ENCODE data around the gene APBA1. TPM values are rescaled to one million over a fixed set of nuclear protein-coding genes. Genes with fewer than 3 reads are reported as not detected.

APBA1 gene
- total and polyA plus RNA-seq, 12 donors = 0.66 to 5.7 (median 2.5) TPM

GRCh38 chr9:69675563-69675962 is 3.4 kb upstream of the APBA1 start:
- intact Hi-C loops (cut with DNase I) = loop anchor here in 6 of 10 donors (5.0 to 10.0 kb wide), 4 partner anchors 69 to 251 kb away; no protein-coding TSS in a partner anchor
- peaks cover 5 to 30% (median 14%) of the 10 kb centered on the region in 9 donors for H3K4me1 ChIP-seq
- WGBS, 2 donors = 84 to 93% methylated on average over 3 of the region's 3 CpGs
- H3K27me3 ChIP-seq = peaks cover 0 to 16% (median 0%) of the 10 kb centered on the region in 7 donors
- H3K9me3 ChIP-seq = no peaks in the 10 kb centered on the region
- DNase-seq (no peak), ATAC-seq (no peak)
- H3K4me3 ChIP-seq = no peak overlapping the region
- no peak for TF ChIP-seq CTCF (IDR thresholded peaks at IDR 0.05)
- H3K27ac ChIP-seq = no peak overlapping the region
- no peaks in the 10 kb centered on the region for H3K36me3 ChIP-seq

DNA sequence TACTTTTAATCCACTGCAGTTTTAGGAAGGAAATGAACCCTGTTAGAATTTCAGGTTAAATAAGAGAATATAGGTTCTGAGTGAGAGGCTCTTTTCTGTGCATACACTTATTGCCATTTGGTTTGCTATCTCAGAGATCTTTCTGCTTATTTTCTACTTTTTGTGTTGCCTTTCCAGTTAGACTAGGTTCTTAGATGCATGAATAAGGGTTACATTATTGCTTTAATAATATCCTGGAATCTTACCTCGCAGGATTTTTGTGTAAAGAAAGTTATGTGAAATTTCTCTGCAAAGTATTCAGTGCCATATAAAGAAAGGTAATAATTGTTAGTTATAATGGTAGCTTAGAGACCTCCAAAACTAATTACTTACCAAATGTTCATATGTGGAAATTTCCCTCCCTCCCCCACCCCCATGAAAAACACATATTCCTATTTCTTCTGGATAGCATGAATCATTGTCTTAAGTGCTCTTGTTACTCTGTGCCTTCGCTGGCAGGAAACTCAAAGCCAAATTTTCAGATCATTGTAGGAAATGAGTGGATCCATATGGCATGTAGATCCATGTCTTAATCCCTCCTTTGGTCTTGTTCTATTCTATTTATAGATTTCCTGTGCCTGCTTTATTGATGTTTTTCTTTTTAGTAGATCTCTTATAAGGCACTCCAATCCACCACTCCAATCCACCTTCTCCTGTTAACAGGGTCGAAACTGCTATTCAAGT is 2.7 kb upstream of the APBA1 start:
- whole genome bisulfite sequencing, 2 donors = 63 to 66% methylated on average over 3 of the region's 3 CpGs
- Histone ChIP-seq H3K9me3 (no peaks in the 10 kb centered on the region), H3K27ac (no peak overlapping the region), H3K4me1 (peaks cover 5 to 30% (median 14%) of the 10 kb centered on the region in 9 donors), H3K36me3 (no peaks in the 10 kb centered on the region), H3K4me3 (no peak overlapping the region), H3K27me3 (peaks cover 0 to 16% (median 0%) of the 10 kb centered on the region in 7 donors)
- intact Hi-C loops (cut with DNase I) = loop anchor here in 9 of 10 donors (5.0 to 10.0 kb wide), 7 partner anchors 70 to 253 kb away; no protein-coding TSS in a partner anchor
- TF ChIP-seq CTCF (IDR thresholded peaks at IDR 0.05) = no peak
- DNase-seq (no peak), ATAC-seq (no peak)

DNA sequence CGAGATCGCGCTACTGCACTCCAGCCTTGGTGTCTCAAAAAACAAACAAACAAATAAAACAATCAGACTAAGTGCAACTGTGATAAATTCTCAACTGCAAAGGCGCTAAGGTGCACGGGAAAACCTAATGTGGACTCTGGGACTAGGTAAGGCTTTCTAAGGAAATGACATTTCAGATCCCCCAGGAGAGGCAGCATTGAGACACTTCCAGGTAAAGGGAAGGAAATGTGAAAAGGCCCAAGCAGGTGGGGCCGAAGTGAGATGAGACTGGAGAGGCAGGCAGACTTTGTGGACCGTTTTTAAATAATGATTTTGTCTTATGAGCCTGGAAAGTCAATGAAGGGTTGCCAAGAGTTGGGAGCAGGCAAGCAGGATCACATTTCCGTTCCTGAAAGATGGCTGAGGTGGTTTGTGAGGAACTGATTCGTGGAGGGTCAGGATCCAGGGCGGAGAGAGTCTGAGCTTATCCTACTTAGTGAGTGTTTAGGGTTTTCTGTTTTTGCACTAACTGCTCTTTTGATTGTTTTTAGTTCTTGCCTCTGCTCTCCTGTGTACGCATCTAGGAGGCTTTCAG is 2.0 kb upstream of the APBA1 start:
- Histone ChIP-seq H3K4me3 (no peak overlapping the region), H3K27ac (no peak overlapping the region), H3K27me3 (peaks cover 0 to 16% (median 0%) of the 10 kb centered on the region in 7 donors), H3K9me3 (no peaks in the 10 kb centered on the region), H3K4me1 (peaks cover 5 to 30% (median 14%) of the 10 kb centered on the region in 9 donors), H3K36me3 (no peaks in the 10 kb centered on the region)
- intact Hi-C loops (cut with DNase I) = loop anchor here in 9 of 10 donors (5.0 to 10.0 kb wide), 7 partner anchors 71 to 252 kb away; no protein-coding TSS in a partner anchor
- DNase-seq = no peak
- ATAC-seq = no peak
- WGBS, 2 donors = 84% methylated on average over 11 of the region's 11 CpGs
- TF ChIP-seq CTCF (IDR thresholded peaks at IDR 0.05) = no peak

DNA sequence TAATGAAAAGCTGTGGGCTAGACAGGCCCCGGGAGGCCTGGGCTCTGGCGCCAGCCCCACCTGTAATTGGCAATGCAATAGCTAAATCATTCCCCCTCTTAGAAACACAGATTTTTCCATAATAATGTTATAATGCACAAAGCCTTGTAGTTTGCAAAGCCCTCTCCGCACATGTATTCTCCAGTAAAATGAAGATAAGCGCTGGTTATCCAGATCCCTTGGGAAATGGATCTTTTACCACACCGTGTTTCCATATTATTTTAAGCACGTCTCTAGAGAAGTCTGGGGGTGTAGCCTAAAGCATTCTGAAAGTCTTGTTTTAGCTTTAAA is 1.1 kb upstream of the APBA1 start:
- Histone ChIP-seq H3K27me3 (peaks cover 0 to 16% (median 0%) of the 10 kb centered on the region in 7 donors), H3K4me1 (peaks cover 5 to 30% (median 14%) of the 10 kb centered on the region in 9 donors), H3K4me3 (peak overlapping the region in 9 of 10 donors; percentile 48 to 89 (median 82)), H3K9me3 (no peaks in the 10 kb centered on the region), H3K36me3 (no peaks in the 10 kb centered on the region), H3K27ac (peak overlapping the region in 9 of 10 donors; percentile 59 to 91 (median 79))
- WGBS, 2 donors = 34 to 44% methylated on average over 6 of the region's 6 CpGs
- intact Hi-C loops (cut with DNase I) = loop anchor here in 9 of 10 donors (1.0 to 10.0 kb wide), 9 partner anchors 72 to 251 kb away; partner anchors contain the start of gene PTAR1 (in 1 of the 9)
- no peak for ATAC-seq
- TF ChIP-seq CTCF (IDR thresholded peaks at IDR 0.05) = no peak
- no peak for DNase-seq
